Measurements from ENCODE around the gene ZNF839. TPM values are rescaled to one million over a fixed set of nuclear protein-coding genes. Genes with fewer than 3 reads are reported as not detected.

ZNF839 gene
- total RNA-seq, 1 experiment from 2014 or later, result 23.0 TPM

DNA sequence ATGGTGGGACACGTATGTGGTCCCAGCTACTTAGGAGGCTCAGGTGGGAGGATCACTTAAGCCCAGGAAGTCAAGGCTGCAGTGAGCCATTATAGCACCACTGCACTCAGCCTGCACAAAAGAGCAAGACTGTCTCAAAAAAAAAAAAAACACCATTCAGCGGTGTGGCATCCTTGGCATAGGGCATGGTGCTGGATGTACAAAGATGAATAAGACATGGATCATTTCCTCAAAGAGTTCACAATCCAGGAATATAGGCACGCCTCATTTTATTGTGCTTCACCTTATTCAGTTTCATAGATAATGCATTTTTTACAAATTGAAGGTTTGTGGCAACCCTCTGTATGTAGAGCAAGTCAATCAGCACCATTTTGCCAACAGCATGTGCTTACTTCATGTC, 36.7 kb downstream of the ZNF839 start:
- intact Hi-C loops (cut with micrococcal nuclease), result no loop called here
- Mint-ChIP-seq H3K27me3 (ENCODE audit: insufficient read depth, unreplicated experiment) (no peaks in the 10 kb centered on the region), H3K4me1 (ENCODE audit: insufficient read depth, unreplicated experiment) (peaks cover 12% of the 10 kb centered on the region), H3K36me3 (ENCODE audit: insufficient read depth, unreplicated experiment) (peaks cover 62% of the 10 kb centered on the region), H3K9me3 (ENCODE audit: unreplicated experiment) (no peaks in the 10 kb centered on the region), H3K4me3 (ENCODE audit: unreplicated experiment) (no peak overlapping the region), H3K27ac (ENCODE audit: low read depth, unreplicated experiment) (no peak overlapping the region)
- DNase-seq (ENCODE audit: unreplicated experiment), result no peak
- BruUV-seq (replicated peaks), result no TSS peak
- ChIA-PET POLR2A (interaction anchor here (0.7 kb wide), 1 partner anchor 366 kb away, joined by 3 read pairs; no protein-coding TSS in a partner anchor), CTCF (interaction anchor here (0.6 kb wide), 1 partner anchor 125 kb away, joined by 3 read pairs; no protein-coding TSS in a partner anchor)
- TF ChIP-seq, protein P1, sequence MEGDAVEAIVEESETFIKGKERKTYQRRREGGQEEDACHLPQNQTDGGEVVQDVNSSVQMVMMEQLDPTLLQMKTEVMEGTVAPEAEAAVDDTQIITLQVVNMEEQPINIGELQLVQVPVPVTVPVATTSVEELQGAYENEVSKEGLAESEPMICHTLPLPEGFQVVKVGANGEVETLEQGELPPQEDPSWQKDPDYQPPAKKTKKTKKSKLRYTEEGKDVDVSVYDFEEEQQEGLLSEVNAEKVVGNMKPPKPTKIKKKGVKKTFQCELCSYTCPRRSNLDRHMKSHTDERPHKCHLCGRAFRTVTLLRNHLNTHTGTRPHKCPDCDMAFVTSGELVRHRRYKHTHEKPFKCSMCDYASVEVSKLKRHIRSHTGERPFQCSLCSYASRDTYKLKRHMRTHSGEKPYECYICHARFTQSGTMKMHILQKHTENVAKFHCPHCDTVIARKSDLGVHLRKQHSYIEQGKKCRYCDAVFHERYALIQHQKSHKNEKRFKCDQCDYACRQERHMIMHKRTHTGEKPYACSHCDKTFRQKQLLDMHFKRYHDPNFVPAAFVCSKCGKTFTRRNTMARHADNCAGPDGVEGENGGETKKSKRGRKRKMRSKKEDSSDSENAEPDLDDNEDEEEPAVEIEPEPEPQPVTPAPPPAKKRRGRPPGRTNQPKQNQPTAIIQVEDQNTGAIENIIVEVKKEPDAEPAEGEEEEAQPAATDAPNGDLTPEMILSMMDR (IDR thresholded peaks at IDR 0.05; ENCODE audit: unreplicated experiment), result no peak

DNA sequence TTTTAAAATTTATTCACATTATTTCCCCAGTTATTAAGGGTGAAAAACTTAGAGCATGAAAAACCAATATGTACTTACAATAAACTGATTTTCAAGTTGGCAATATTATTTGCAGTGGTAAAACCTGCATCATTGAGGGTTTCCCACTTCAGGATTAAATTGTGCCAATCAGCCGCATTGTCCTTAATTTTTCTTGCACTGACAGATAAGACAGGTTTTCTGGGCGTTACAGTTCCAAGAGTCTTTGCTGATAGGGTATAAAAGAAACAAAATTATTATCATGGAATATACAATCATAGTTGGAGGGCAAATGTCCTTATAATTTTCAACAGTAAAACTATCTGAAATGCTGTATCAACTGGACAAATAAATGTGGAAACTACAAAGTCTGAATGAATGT, 39.8 kb downstream of the ZNF839 start:
- H3K27ac Mint-ChIP-seq (ENCODE audit: low read depth, unreplicated experiment), result no peak overlapping the region
- TF ChIP-seq, protein P1 (IDR thresholded peaks at IDR 0.05; ENCODE audit: unreplicated experiment), result no peak
- no TSS peak for BruUV-seq (replicated peaks)
- H3K27me3 Mint-ChIP-seq (ENCODE audit: insufficient read depth, unreplicated experiment), result no peaks in the 10 kb centered on the region
- intact Hi-C loops (cut with micrococcal nuclease), result no loop called here
- no peak overlapping the region for H3K4me3 Mint-ChIP-seq (ENCODE audit: unreplicated experiment)
- no peak for DNase-seq (ENCODE audit: unreplicated experiment)
- POLR2A ChIA-PET, result no interaction called here
- H3K9me3 Mint-ChIP-seq (ENCODE audit: unreplicated experiment), result no peaks in the 10 kb centered on the region
- H3K36me3 Mint-ChIP-seq (ENCODE audit: insufficient read depth, unreplicated experiment), result peaks cover 46% of the 10 kb centered on the region
- CTCF ChIA-PET, result interaction anchor here (1.0 kb wide), 1 partner anchor 79 kb away, joined by 3 read pairs; no protein-coding TSS in a partner anchor
- peaks cover 16% of the 10 kb centered on the region for H3K4me1 Mint-ChIP-seq (ENCODE audit: insufficient read depth, unreplicated experiment)

DNA sequence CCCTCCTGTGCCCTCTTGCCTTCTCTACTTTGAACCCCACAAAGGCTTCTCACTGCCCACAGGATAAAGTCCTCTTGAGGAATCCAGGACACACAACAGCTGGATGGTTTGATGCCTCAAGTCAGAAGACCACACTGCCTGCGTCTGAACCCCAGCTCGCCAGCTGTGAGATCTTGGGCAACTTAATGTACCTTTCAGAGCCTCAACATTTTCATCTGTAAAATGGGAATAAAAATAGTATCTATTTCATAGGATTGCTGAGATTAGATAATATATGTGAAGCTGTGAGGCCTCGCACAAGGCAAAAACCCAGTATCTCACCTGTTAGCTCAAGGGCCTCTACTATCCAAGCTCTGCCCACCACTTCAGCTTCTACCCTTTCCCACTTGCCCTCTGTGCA, 40.8 kb downstream of the ZNF839 start:
- Mint-ChIP-seq H3K27me3 (ENCODE audit: insufficient read depth, unreplicated experiment) (no peaks in the 10 kb centered on the region), H3K4me3 (ENCODE audit: unreplicated experiment) (no peak overlapping the region), H3K9me3 (ENCODE audit: unreplicated experiment) (no peaks in the 10 kb centered on the region), H3K27ac (ENCODE audit: low read depth, unreplicated experiment) (no peak overlapping the region), H3K4me1 (ENCODE audit: insufficient read depth, unreplicated experiment) (peaks cover 16% of the 10 kb centered on the region), H3K36me3 (ENCODE audit: insufficient read depth, unreplicated experiment) (peaks cover 35% of the 10 kb centered on the region)
- intact Hi-C loops (cut with micrococcal nuclease), result no loop called here
- TF ChIP-seq, protein P1 (IDR thresholded peaks at IDR 0.05; ENCODE audit: unreplicated experiment), result no peak
- DNase-seq (ENCODE audit: unreplicated experiment), result no peak
- no TSS peak for BruUV-seq (replicated peaks)
- CTCF ChIA-PET, result no interaction called here
- POLR2A ChIA-PET, result no interaction called here

DNA sequence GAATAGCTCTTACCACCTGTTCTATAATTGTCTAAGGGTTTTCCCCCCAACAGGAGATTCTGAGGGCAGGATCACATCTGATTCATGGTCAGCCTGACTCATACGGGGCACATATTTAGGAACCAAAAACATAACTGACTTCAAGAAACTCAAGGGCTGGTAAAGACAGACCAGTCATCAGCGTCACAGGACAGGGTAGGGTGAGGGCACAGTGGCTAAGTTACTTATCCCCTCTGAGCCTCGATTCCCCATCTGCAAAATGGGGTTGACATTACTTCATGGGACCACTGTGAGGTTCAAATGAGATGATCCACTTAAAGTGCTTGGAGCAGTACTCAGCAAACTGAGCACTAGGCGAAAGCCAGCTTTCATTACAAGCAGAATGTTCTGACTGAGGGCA, 42.5 kb downstream of the ZNF839 start:
- Mint-ChIP-seq H3K27me3 (ENCODE audit: insufficient read depth, unreplicated experiment) (no peaks in the 10 kb centered on the region), H3K4me1 (ENCODE audit: insufficient read depth, unreplicated experiment) (peaks cover 16% of the 10 kb centered on the region), H3K27ac (ENCODE audit: low read depth, unreplicated experiment) (peak overlapping the region; percentile 93), H3K36me3 (ENCODE audit: insufficient read depth, unreplicated experiment) (peaks cover 27% of the 10 kb centered on the region), H3K9me3 (ENCODE audit: unreplicated experiment) (no peaks in the 10 kb centered on the region), H3K4me3 (ENCODE audit: unreplicated experiment) (no peak overlapping the region)
- ChIA-PET POLR2A (interaction anchor here (0.6 to 3.0 kb wide), 13 partner anchors 9 to 600 kb away, joined by 3 to 15 read pairs (median 4); partner anchors contain the start of gene ZNF839), CTCF (interaction anchor here (0.6 kb wide), 1 partner anchor 125 kb away, joined by 3 read pairs; no protein-coding TSS in a partner anchor)
- TF ChIP-seq, protein P1 (IDR thresholded peaks at IDR 0.05; ENCODE audit: unreplicated experiment), result no peak
- no TSS peak for BruUV-seq (replicated peaks)
- DNase-seq (ENCODE audit: unreplicated experiment), result peak; percentile 30
- intact Hi-C loops (cut with micrococcal nuclease), result no loop called here

Data from MCF 10A (cell line).